ENCODE data around the gene ACSS1.

Gene ACSS1

DNA sequence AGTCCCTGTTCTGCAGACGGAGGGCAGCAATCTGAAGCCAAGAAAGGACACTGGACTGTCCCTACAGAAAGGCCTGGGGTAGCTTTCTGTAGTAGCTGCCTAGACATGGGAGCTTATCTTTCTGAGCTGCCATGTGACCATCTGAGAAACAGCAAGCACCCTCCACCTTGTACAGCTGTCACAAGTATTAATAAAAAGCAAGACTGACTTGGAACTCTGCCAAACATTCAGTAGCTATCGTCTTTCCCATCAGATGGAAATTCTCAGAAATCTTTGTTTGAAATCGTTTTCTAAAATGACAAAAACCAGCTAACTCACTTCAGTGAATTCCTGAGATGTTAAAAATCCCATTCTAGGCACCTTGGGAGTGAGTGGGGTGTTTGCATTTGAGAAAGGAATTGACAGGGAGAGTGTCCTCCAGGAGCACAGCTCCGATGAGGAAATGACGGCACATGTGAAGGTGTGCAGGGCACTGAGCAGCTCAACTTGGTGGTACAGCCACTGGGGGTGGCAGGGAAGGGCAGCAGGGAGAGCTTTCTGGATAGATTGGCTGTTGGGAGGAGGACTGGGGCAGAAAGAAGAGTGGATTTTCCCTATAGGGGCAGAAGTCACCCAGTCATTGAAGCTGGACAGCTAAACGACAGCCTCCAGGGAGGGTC is 24.5 kb downstream of the ACSS1 start:
- no peak overlapping the region for H3K4me3 ChIP-seq (ENCODE audit: low read depth, low read length)

DNA sequence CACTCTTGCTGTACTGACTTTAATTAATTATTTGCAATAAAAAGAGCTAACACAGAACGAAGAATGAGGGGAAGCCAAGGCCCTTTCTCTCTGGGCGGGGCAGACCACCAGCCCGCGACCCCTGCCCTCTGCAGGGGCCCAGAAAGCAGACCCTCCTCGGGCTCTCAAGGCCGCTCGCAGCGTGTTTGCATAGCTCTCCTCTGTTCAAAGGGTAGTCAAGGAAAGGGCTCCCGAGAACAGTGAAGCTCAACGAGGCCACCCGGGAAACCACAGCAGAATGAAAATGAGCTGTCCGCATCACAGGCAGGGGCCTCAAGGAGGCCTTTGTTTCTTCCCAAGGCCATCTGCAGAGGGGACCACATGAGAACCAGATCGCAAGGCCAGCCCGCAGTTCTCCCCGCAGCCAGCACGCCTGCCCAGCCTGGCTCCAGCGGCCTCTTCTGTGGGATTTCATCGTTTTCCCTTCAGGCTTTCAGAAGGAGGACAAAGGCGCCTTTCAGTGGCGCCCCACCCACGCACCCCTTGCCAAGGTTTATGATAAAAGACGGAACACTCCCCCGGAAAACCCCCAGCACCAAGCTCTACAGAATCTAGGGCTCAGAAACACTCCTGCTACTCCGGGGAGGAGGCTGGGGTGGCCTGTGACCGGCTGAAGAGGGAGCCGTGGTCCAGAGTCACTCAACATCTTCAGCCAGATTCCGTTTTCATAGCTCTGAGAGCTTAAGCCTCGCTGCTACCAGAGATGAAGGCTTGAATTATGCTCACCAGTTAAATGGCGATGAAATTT is 25.3 kb downstream of the ACSS1 start:
- no peak overlapping the region for H3K4me3 ChIP-seq (ENCODE audit: low read depth, low read length)

DNA sequence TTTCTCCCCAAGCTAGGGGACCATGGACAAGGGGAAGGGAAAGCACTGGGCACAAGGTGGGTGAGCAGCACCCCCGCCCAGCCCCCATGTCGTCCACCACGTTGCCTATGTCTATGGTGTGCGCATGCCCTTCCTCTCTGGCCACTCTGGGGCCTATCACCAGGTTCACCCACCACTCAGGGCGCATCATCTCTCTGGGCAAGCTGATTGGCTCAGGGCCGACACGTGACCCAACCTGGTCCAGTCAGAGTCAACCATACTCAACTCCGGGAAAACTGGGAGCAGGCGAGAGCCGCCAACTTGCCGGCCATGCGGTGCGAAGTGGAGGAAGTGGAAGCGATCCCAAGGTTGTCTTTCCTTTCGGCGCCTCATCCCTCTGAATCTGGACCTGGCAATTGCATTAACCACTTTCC is 25.9 kb downstream of the ACSS1 start:
- no peak overlapping the region for H3K4me3 ChIP-seq (ENCODE audit: low read depth, low read length)

DNA sequence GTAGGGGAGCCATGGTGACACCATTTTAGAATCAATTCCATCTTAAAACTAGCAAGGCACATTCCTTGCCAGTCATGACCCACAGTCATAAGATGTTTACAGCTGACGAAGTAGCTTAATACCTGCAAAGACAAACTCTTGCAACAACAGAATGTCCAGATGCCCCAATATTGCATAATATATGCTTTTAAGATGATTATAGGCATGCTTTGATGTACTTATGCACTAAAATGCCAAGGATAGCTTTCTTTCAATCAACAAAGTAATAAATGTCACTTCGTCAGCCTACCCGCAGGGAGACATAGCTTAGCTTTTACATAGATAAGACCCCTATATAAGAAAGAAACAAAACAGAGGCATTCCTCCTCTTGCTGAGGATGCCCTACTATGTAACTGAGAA is 26.7 kb downstream of the ACSS1 start:
- no peak overlapping the region for H3K4me3 ChIP-seq (ENCODE audit: low read depth, low read length)

DNA sequence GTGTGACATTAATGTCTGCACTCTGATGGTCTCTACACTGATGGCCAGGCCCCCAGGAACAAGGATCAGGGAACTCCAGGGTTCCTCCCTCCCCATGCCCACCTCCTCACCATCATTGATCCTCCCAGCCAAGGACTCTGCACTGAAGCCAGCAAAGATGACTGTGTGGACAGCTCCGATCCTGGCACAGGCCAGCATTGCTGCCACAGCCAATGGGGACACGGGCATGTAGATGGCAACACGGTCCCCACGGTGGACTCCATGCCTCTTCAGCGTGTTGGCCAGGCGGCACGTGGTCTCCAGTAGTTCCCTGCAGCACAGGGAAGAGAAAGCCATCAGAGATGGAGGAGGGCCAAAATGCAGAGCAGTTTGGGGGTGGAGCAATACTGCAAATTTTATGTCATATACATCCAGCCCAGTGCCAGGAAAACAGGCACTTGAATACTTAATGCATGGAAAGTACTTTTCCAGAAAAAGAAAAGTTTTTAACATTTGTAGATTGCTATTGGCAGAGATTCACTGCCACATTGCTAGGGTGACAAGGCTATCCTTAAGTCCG is 27.2 kb downstream of the ACSS1 start:
- H3K4me3 ChIP-seq (ENCODE audit: low read depth, low read length), result no peak overlapping the region

GRCh38 chr20:25030007-25030648 is 27.8 kb downstream of the ACSS1 start:
- H3K4me3 ChIP-seq (ENCODE audit: low read depth, low read length), result no peak overlapping the region

GRCh38 chr20:25025986-25026605 is 31.8 kb downstream of the ACSS1 start:
- no peak overlapping the region for H3K4me3 ChIP-seq (ENCODE audit: low read depth, low read length)

- H3K4me3 ChIP-seq (ENCODE audit: low read depth, low read length), result no peak overlapping the region
Observed at GRCh38 chr20:25025091-25025861, 32.7 kb downstream of the ACSS1 start.

GRCh38 chr20:25024171-25024570 is 33.8 kb downstream of the ACSS1 start:
- no peak overlapping the region for H3K4me3 ChIP-seq (ENCODE audit: low read depth, low read length)

GRCh38 chr20:25023356-25023755 is 34.6 kb downstream of the ACSS1 start:
- no peak overlapping the region for H3K4me3 ChIP-seq (ENCODE audit: low read depth, low read length)

GRCh38 chr20:25022680-25023079 is 35.3 kb downstream of the ACSS1 start:
- no peak overlapping the region for H3K4me3 ChIP-seq (ENCODE audit: low read depth, low read length)

- no peak overlapping the region for H3K4me3 ChIP-seq (ENCODE audit: low read depth, low read length)
Observed at GRCh38 chr20:25021336-25021735, 36.6 kb downstream of the ACSS1 start.

- H3K4me3 ChIP-seq (ENCODE audit: low read depth, low read length), result no peak overlapping the region
Observed at GRCh38 chr20:25020901-25021301, 37.0 kb downstream of the ACSS1 start.

DNA sequence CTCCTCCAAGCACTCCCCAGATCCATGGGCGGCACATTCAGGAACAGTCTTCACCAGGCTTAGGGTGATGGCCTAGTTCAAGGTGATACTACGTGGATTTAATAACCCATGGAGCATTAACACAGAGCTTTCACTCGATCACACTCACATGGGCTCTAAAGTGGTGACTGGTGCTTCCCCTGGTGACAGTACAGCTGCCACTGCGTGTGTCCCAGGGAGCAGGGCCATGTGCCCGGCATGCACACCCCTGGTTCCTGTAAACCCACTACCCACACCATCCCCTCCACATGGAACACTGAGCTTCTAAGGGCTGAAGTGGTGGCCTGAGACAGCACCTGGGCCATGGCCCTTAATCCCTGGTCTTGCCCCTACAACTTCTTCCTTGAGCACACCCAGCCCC is 37.6 kb downstream of the ACSS1 start:
- H3K4me3 ChIP-seq (ENCODE audit: low read depth, low read length), result no peak overlapping the region

GRCh38 chr20:25019381-25020155 is 38.4 kb downstream of the ACSS1 start:
- H3K4me3 ChIP-seq (ENCODE audit: low read depth, low read length), result no peak overlapping the region

GRCh38 chr20:25018841-25019240 is 39.1 kb downstream of the ACSS1 start:
- no peak overlapping the region for H3K4me3 ChIP-seq (ENCODE audit: low read depth, low read length)

DNA sequence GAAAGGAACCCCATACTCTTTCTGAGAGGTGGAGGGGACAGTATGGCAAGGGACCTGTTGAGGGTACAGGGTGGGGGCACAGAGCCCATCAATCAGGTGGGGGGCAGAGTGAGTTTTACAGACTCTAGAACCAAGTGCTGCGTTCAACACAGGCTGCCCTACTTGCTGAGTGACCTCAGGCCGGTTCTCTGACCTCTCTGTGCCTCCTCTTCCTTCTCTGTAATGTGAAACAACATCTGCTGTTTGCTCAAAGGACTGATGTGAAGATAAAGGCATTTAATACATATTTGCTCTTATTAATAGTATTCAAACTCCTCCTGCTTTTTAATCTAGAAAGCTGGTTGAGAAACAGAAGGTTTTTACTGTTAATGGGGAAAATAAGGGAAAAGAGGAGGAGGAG is 39.5 kb downstream of the ACSS1 start:
- no peak overlapping the region for H3K4me3 ChIP-seq (ENCODE audit: low read depth, low read length)

- H3K4me3 ChIP-seq (ENCODE audit: low read depth, low read length), result no peak overlapping the region
Observed at GRCh38 chr20:25017257-25017803, 40.6 kb downstream of the ACSS1 start.

GRCh38 chr20:25016471-25016870 is 41.5 kb downstream of the ACSS1 start:
- no peak overlapping the region for H3K4me3 ChIP-seq (ENCODE audit: low read depth, low read length)

DNA sequence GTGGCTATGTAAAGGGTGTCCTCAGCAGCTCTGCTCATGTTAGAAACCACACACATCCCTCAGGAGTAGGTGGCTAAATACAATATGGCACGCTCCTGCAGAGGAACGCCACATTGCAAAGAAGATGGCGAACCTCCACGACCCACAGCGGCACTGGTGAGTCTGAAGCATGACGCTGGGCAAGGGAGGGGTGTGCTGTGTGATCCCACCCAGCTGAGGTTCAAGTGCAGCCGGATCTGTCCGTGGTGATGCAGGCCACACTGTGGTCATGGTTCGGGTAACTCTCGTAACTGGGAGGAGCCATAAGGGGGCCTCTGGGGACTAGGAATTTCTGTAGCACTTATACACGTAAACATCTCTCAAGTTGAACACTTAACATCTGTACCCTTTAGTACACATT is 42.0 kb downstream of the ACSS1 start:
- no peak overlapping the region for H3K4me3 ChIP-seq (ENCODE audit: low read depth, low read length)

All from iPS-11a (cell line).